ENCODE results near the gene MUC3A. TPM values are rescaled to one million over a fixed set of nuclear protein-coding genes. Genes with fewer than 3 reads are reported as not detected.

Gene MUC3A
- polyA plus RNA-seq, 1 of the 3 experiments (the other 2 are of a cell fraction), result 0.03 TPM

- TF ChIP-seq GABPA (IDR thresholded peaks at IDR 0.05; ENCODE audit: low read depth) (no peak), POLR2AphosphoS5 (IDR thresholded peaks at IDR 0.05; ENCODE audit: low read depth, low read length) (no peak)
Observed at GRCh38 chr7:100957832-100958421, 8.6 kb downstream of the MUC3A start (continued).

- H4K20me1 ChIP-seq (ENCODE audit: insufficient read depth), result no peaks in the 10 kb centered on the region
- H3K4me2 ChIP-seq, result no peak overlapping the region
- TF ChIP-seq RCOR1 (IDR thresholded peaks at IDR 0.05; ENCODE audit: low read length), result no peak
- no peak for TF ChIP-seq FOXJ3 (CRISPR knock-in tag; IDR thresholded peaks at IDR 0.05)
- TF ChIP-seq RFX5 (IDR thresholded peaks at IDR 0.05; ENCODE audit: low read length), result no peak
- no peak for TF ChIP-seq POLR2AphosphoS5 (IDR thresholded peaks at IDR 0.05; ENCODE audit: low read depth, low read length)
- TF ChIP-seq SIN3A (IDR thresholded peaks at IDR 0.05; ENCODE audit: borderline replicate concordance, low read depth, low read length), result no peak
- no peak for TF ChIP-seq PBX3 (IDR thresholded peaks at IDR 0.05)
- no peak for TF ChIP-seq GABPA (IDR thresholded peaks at IDR 0.05; ENCODE audit: low read depth)
- TF ChIP-seq CHD2 (IDR thresholded peaks at IDR 0.05; ENCODE audit: low read length, partially characterized antibody), result no peak
- no peak for TF ChIP-seq ELF1 (IDR thresholded peaks at IDR 0.05)
- TF ChIP-seq NRF1 (IDR thresholded peaks at IDR 0.05; ENCODE audit: low read depth, low read length), result no peak
- TF ChIP-seq ZBTB33 (IDR thresholded peaks at IDR 0.05; ENCODE audit: borderline replicate concordance, low read depth), result no peak
- no peak for TF ChIP-seq EP300 (IDR thresholded peaks at IDR 0.05; ENCODE audit: borderline replicate concordance in 1 of 2, low read depth in 1 of 2, low read length in 1 of 2)
- no peak for TF ChIP-seq IRF3 (IDR thresholded peaks at IDR 0.05; ENCODE audit: low read depth, low read length)
- TF ChIP-seq JUND (IDR thresholded peaks at IDR 0.05), result no peak
- TF ChIP-seq RXRA (IDR thresholded peaks at IDR 0.05; ENCODE audit: borderline replicate concordance, low read depth), result no peak
- TF ChIP-seq CTCF (IDR thresholded peaks at IDR 0.05), result no peak
- TF ChIP-seq NFIC (IDR thresholded peaks at IDR 0.05; ENCODE audit: borderline replicate concordance), result no peak
- no peak for TF ChIP-seq USF1 (IDR thresholded peaks at IDR 0.05; ENCODE audit: borderline replicate concordance, low read depth)
- CTCF ChIA-PET, result interaction anchor here (0.8 kb wide), 1 partner anchor 100 kb away, joined by 3 read pairs; no protein-coding TSS in a partner anchor
- H3K4me3 ChIP-seq (ENCODE audit: low read depth in 2 of 2, low read length in 1 of 2), result no peak overlapping the region
- H2AFZ ChIP-seq (ENCODE audit: low read depth), result no peak overlapping the region
- no peaks in the 10 kb centered on the region for H3K9me2 ChIP-seq
- peaks cover 57% of the 10 kb centered on the region for H3K27me3 ChIP-seq (ENCODE audit: insufficient read depth)
- no peak overlapping the region for H3K27ac ChIP-seq (ENCODE audit: low read depth in 2 of 2, low read length in 1 of 2)
- H3K9ac ChIP-seq, result no peak overlapping the region
- H3F3A ChIP-seq (replicated peaks; ENCODE audit: insufficient read depth), result no peaks in the 10 kb centered on the region
- 4% methylated on average over 2 of the region's 2 CpGs for WGBS (ENCODE audit: low lambda C conversion rate)
- H3K4me1 ChIP-seq (ENCODE audit: control insufficient read depth in 1 of 2, insufficient read depth in 2 of 2, low read depth in 1 of 2, low read length in 1 of 2), result no peaks in the 10 kb centered on the region
- POLR2A ChIA-PET, result no interaction called here
- H3K36me3 ChIP-seq (replicated peaks in 1 of 2; ENCODE audit: control insufficient read depth in 1 of 2, insufficient read depth in 2 of 2, low read length in 1 of 2), result no peaks in the 10 kb centered on the region
- DNase-seq, result no peak
- no peaks in the 10 kb centered on the region for H3K79me2 ChIP-seq (ENCODE audit: insufficient read depth)
- no peaks in the 10 kb centered on the region for H3K9me3 ChIP-seq
Observed at GRCh38 chr7:100959894-100960293, 10.6 kb downstream of the MUC3A start.
